Measurements from ENCODE around the gene CD37. TPM values are rescaled to one million over a fixed set of nuclear protein-coding genes. Genes with fewer than 3 reads are reported as not detected.

CD37 gene
- total RNA-seq, 1 experiment from 2014 or later, result not detected

GRCh38 chr19:49378512-49378911 lies 43.3 kb downstream of the CD37 start:
- no peak for DNase-seq (ENCODE audit: low spot score)

GRCh38 chr19:49380391-49380790 lies 45.2 kb downstream of the CD37 start:
- DNase-seq (ENCODE audit: low spot score), result no peak

DNA sequence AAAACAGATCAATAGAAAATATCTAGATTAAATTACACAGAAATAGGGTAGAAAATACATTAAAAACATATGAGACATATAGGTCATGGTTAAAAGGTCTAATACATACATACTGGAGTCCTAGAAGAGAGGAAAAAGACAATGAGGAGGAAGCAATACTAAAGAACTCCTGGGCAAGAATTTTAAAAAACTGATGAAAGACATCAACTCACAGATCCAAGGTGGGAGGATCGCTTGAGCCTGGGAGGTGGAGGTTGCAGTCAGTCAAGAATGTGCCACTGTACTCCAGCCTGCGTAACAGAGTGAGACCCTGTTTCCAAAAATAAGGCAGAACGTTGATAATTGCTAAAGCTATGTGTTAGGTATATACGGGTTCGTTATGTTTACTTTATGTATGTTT lies 47.4 kb downstream of the CD37 start:
- DNase-seq (ENCODE audit: low spot score), result no peak

DNA sequence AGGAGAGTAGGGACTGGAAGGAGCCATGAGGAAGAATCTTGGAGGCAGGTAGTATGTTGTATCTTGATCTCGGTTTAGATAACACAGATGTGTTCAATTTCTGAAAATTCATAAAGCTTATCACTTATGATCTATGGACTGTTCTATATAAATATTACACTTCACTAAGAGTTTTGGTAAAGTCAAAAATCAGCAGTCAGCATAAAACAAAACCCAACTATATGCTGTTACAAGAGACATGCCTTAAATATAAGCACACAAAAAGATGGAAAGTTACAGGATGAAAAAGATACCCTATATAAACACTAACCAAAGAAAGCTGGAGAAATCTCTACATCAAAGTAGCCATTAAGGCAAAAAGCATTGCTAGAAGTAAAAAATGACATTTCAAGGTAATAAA lies 48.4 kb downstream of the CD37 start:
- no peak for DNase-seq (ENCODE audit: low spot score)

DNA sequence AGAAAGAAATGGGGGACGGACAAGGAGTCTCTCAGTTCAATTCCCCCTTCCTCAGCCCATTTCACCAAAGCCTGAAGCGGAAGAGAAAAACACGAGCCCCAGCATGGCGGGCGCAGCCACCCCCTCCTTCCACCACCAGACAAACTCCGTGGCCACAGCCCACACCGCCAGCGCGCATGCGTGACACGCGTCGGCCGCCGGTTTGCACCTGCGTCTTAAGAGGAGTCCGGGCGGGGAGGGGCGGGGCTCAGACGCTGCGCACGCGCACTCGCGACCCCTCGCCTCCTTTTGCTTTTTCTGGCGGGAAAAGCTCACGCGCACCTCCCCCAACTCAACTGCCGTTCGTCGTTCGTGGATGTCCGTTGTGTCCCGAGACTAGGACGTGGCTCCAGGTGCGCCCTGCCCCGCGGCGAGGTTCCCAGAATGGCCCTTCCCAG lies 52.7 kb downstream of the CD37 start, which contains the start of gene KASH5:
TSS of gene KASH5 (plus strand) at position 314 of the 437 bp plus-strand sequence. CDS start 2,635 bp downstream, outside the sequence.
- DNase-seq (ENCODE audit: low spot score), result no peak

- DNase-seq (ENCODE audit: low spot score), result no peak
Observed at GRCh38 chr19:49389406-49389805, 54.2 kb downstream of the CD37 start.

Other genes with a start within 250 kb of the CD37 start
- 143 and 174 TPM in 2 replicates for gene SNRNP70, start 250.0 kb upstream of the CD37 start, total RNA-seq (2014; rRNA removed; shearing (Covaris generic))
- 0.16 and 8.5 TPM in 2 replicates for gene LIN7B, start 221.0 kb upstream of the CD37 start, total RNA-seq (2014; rRNA removed; shearing (Covaris generic))
- gene C19orf73, start 216.3 kb upstream of the CD37 start, total RNA-seq (2014; rRNA removed; shearing (Covaris generic)), result not detected in 2 replicates
- gene PPFIA3, start 215.9 kb upstream of the CD37 start, total RNA-seq (2014; rRNA removed; shearing (Covaris generic)), result 3.4 and 4.7 TPM in 2 replicates
- gene HRC, start 180.0 kb upstream of the CD37 start, total RNA-seq (2014; rRNA removed; shearing (Covaris generic)), result 0.07 TPM in 1 of 2 replicates, not detected in the other
- gene TRPM4, start 177.6 kb upstream of the CD37 start, total RNA-seq (2014; rRNA removed; shearing (Covaris generic)), result 3.6 and 7.6 TPM in 2 replicates
- gene SLC6A16, start 10.2 kb upstream of the CD37 start, total RNA-seq (2014; rRNA removed; shearing (Covaris generic)), result not detected in 2 replicates
- gene TEAD2, start 27.0 kb downstream of the CD37 start, total RNA-seq (2014; rRNA removed; shearing (Covaris generic)), result 30.3 and 37.1 TPM in 2 replicates
- gene DKKL1, start 28.5 kb downstream of the CD37 start, total RNA-seq (2014; rRNA removed; shearing (Covaris generic)), result 0.21 TPM in 1 of 2 replicates, not detected in the other
- gene KASH5, start 52.8 kb downstream of the CD37 start, total RNA-seq (2014; rRNA removed; shearing (Covaris generic)), result not detected in 2 replicates
- gene PTH2, start 88.0 kb downstream of the CD37 start, total RNA-seq (2014; rRNA removed; shearing (Covaris generic)), result not detected in 2 replicates
- gene GFY, start 90.0 kb downstream of the CD37 start, total RNA-seq (2014; rRNA removed; shearing (Covaris generic)), result not detected in 2 replicates
- 0.12 TPM in 1 of 2 replicates, not detected in the other for gene SLC17A7, start 106.1 kb downstream of the CD37 start, total RNA-seq (2014; rRNA removed; shearing (Covaris generic))
- gene PIH1D1, start 116.4 kb downstream of the CD37 start, total RNA-seq (2014; rRNA removed; shearing (Covaris generic)), result 103 and 119 TPM in 2 replicates
- 41.6 and 47.0 TPM in 2 replicates for gene ALDH16A1, start 117.8 kb downstream of the CD37 start, total RNA-seq (2014; rRNA removed; shearing (Covaris generic))
- 4.7 and 6.2 TPM in 2 replicates for gene FLT3LG, start 138.8 kb downstream of the CD37 start, total RNA-seq (2014; rRNA removed; shearing (Covaris generic))
- 1,452 and 1,525 TPM in 2 replicates for gene RPL13A, start 152.2 kb downstream of the CD37 start, total RNA-seq (2014; rRNA removed; shearing (Covaris generic))
- 2,104 and 3,140 TPM in 2 replicates for gene RPS11, start 161.0 kb downstream of the CD37 start, total RNA-seq (2014; rRNA removed; shearing (Covaris generic))
- gene FCGRT, start 177.3 kb downstream of the CD37 start, total RNA-seq (2014; rRNA removed; shearing (Covaris generic)), result 0.17 and 0.77 TPM in 2 replicates
- 0.46 TPM in 1 of 2 replicates, not detected in the other for gene RCN3, start 192.6 kb downstream of the CD37 start, total RNA-seq (2014; rRNA removed; shearing (Covaris generic))
- gene NOSIP, start 245.2 kb downstream of the CD37 start, total RNA-seq (2014; rRNA removed; shearing (Covaris generic)), result 131 and 142 TPM in 2 replicates
- 0.43 and 0.79 TPM in 2 replicates for gene PRRG2, start 245.9 kb downstream of the CD37 start, total RNA-seq (2014; rRNA removed; shearing (Covaris generic))